IPS-NIHi11 (cell line): ENCODE measurements around the gene AUTS2.
A peak's percentile ranks its signal among the peaks of the same experiment; 100 is the strongest.

Experiments
- DNase-seq: peaks from one replicate; pipeline ENCODE4 v3.0.0; 2012; ENCODE audit warnings: mixed read lengths, low spot score

Gene AUTS2

GRCh38 chr7:70599446-70600190 is 1001.3 kb downstream of the AUTS2 start:
- no peak for DNase-seq

DNA sequence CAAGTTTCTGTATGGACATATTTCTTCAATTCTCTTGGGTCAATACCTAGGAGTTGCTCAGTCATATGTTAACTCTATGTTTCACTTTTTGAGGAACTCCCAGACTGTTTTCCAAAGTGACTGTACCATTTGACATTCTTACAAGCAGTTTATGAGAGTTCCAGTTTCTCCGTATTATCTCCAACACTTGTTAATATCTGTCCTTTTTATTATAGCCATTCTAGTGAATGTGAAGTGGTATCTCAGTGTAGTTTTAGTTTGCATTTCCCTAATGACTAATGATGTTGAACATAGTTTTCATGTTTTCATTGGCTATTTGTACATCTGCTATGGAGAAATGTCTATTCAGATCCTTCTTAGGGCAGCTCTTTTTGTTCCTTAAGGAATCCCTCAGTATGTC is 1002.7 kb downstream of the AUTS2 start:
- no peak for DNase-seq

DNA sequence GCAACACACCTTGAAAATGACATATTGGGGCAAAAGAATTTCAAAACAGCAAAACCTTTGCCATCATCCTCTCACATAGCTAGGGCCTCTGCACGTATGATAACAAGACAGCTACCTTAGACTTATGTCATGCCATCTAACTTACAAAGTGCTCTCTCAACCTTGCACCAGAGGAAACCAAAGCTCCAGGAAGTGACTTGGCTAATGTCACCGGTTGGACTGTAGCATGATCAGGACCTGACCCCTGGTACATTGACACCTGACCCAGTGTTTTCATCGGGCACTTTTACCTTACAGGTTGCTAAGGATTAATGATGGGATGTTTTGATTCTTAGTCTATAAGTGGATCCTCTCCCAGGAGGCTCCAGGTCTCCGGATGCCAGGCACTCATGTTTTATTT is 1003.8 kb downstream of the AUTS2 start:
- no peak for DNase-seq

DNA sequence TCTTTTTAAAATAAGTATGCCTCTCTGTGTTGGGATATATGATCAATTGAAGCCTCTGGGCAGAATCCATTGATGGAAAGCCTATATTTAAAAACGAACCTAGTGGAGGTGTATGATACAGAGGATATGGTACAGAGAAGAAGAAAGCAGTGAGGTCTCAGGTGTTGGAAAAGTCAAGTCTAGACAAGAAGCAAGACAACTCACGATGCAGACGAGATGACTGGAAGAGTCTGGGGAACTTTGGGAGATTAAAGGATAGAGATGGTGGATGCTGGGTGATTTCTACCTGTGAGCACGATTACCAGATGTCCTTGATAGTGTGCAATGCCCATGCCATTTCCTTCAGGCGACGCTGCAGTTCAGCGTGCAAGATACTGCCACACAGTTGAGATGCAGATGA is 1009.0 kb downstream of the AUTS2 start:
- DNase-seq, result no peak

GRCh38 chr7:70607759-70608158 is 1009.5 kb downstream of the AUTS2 start:
- DNase-seq, result no peak

- no peak for DNase-seq
Measured at GRCh38 chr7:70608229-70608628, 1010.0 kb downstream of the AUTS2 start.

DNA sequence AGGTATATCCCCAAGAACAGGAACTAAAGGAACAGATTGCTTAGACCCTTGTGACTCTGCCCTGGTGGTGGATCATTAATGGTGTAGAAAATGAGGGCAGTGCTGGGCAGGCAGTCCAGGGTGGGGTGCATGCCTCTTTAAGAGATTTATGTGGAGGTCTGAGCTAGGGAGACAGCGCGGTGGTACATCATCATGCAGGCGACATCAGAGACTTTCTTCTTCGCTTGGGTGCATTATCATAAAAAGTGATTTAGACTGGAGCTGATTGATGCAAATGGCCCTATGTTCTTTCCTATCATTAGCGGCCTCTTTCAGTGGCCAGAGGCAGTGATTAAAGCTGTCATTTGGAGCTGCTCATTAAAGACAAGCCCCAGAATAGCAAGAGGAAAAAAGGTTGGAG is 1014.5 kb downstream of the AUTS2 start:
- DNase-seq, result no peak

DNA sequence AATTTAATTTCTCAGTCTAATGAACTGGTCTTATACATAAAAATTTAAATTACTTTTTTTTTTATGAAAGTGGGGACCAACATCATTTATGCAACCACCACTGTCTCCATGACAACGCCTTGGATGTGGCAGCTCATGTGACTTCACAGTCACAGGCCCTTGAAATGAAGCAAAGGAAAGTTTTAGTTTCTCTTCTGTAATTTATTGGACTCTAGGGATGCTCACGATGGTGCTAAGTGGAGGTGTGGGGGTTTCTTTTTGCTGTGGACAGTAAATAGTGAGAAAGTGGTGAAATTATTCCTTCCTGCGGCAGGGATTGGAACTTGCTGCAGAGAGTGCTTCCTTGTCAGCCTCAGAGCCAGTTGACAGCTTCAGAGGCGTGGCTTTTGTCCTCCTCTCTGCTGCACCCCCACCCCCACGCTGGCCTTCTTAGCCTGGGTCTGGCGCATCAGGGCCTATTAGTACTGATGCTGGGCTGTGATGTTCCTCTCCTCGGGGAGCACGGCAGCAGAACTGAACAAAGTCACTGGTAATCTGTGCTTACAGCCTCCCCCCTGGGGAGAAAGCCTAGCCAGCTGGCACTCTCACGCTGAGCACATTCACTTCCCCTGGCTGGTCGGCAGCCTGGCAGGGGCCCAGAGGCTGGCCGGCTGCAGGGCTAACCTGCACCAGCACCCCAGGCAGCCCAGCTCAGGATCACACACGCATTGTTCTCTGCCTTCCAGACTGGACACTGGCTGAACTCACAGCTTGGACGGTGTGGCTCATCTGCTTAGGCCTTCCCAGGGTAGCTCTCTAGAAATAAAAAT is 1016.2 kb downstream of the AUTS2 start:
- peak; percentile 65 for DNase-seq

- no peak for DNase-seq
Measured at GRCh38 chr7:70615066-70615606, 1016.9 kb downstream of the AUTS2 start.

GRCh38 chr7:70616211-70616610 is 1017.9 kb downstream of the AUTS2 start:
- no peak for DNase-seq

GRCh38 chr7:70616821-70617220 is 1018.5 kb downstream of the AUTS2 start:
- no peak for DNase-seq

- DNase-seq, result no peak
Measured at GRCh38 chr7:70618020-70618551, 1019.8 kb downstream of the AUTS2 start.

- DNase-seq, result peak; percentile 46
Measured at GRCh38 chr7:70619130-70619529, 1020.9 kb downstream of the AUTS2 start.

DNA sequence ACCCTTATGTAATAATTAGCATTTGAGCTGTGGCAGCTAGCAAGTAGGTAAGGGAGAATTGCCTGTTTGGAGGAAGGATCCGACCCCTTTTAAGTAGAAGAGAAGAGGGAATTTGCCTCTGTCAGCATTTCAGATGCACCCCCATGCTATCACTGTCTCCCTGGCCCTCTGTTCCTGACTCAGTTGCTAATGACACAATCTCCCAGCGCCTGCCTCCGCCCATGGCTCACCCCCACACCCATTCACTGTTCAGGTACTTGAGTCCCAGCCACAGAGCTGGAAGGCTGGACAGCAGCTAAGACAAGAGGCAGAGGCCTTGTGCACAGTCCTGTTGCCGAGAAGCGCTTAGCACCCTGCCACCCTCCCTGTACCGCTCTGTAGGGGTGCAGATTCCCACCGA is 1021.4 kb downstream of the AUTS2 start:
- DNase-seq, result no peak

GRCh38 chr7:70620333-70621055 is 1022.2 kb downstream of the AUTS2 start:
- no peak for DNase-seq

- no peak for DNase-seq
Measured at GRCh38 chr7:70621954-70622600, 1023.8 kb downstream of the AUTS2 start.

GRCh38 chr7:70622936-70623335 is 1024.7 kb downstream of the AUTS2 start:
- no peak for DNase-seq

DNA sequence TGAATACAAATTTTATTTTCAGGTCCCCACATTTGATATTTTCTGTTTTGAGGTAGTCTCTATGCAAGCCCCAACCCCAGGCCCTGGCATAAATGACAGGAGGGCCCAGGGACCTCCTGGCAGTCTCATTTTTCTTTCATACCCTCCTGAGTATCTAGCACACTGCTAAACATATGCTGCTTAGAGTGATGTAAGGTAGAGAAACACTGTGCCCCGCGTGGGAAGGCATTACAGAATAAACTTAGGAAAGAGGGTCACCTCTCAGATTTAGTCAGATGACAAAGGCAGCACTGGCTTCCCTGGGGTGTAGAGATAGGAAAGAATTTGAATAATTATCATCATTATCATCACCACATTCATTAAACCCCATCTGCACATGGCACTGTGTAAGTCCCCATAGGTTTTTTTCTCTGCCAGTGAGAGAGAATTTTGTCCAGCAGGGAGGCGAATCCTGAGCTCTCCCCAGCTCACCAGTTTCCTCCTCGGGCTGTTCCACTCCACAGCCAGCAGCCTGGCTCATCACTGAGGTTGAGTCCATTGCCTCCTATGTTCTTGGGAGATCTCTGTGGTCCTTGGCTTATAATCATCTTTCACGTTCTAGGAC is 1026.3 kb downstream of the AUTS2 start:
- DNase-seq, result no peak

GRCh38 chr7:70627461-70627860 is 1029.2 kb downstream of the AUTS2 start:
- DNase-seq, result no peak

- no peak for DNase-seq
Measured at GRCh38 chr7:70630440-70630817, 1032.2 kb downstream of the AUTS2 start.

- no peak for DNase-seq
Measured at GRCh38 chr7:70630818-70631457, 1032.7 kb downstream of the AUTS2 start.
